Measurements from ENCODE around the gene AQP6. TPM values are rescaled to one million over a fixed set of nuclear protein-coding genes. Genes with fewer than 3 reads are reported as not detected.
"Not testable (repeated sequence)": the region's sequence is repeated elsewhere in the genome, so short reads cannot be mapped to it uniquely, and the experiment has no call there.

The AQP6 gene
- total RNA-seq, 4 donors from 2014 or later, result not detected

- no peaks in the 10 kb centered on the region for H3K27me3 ChIP-seq
- DNase-seq (ENCODE audit: low spot score in 2 of 2), result no peak
- H3K4me3 ChIP-seq, result no peak overlapping the region
- WGBS, result 84% methylated on average over 7 of the region's 7 CpGs
- no peaks in the 10 kb centered on the region for H3K9me3 ChIP-seq
- H3K36me3 ChIP-seq, result no peaks in the 10 kb centered on the region
- H3K27ac ChIP-seq, result no peak overlapping the region
- TF ChIP-seq POLR2A (IDR thresholded peaks at IDR 0.05) (no peak), EP300 (IDR thresholded peaks at IDR 0.05) (no peak), POLR2AphosphoS5 (IDR thresholded peaks at IDR 0.05) (no peak)
- TF ChIP-seq, protein P1, sequence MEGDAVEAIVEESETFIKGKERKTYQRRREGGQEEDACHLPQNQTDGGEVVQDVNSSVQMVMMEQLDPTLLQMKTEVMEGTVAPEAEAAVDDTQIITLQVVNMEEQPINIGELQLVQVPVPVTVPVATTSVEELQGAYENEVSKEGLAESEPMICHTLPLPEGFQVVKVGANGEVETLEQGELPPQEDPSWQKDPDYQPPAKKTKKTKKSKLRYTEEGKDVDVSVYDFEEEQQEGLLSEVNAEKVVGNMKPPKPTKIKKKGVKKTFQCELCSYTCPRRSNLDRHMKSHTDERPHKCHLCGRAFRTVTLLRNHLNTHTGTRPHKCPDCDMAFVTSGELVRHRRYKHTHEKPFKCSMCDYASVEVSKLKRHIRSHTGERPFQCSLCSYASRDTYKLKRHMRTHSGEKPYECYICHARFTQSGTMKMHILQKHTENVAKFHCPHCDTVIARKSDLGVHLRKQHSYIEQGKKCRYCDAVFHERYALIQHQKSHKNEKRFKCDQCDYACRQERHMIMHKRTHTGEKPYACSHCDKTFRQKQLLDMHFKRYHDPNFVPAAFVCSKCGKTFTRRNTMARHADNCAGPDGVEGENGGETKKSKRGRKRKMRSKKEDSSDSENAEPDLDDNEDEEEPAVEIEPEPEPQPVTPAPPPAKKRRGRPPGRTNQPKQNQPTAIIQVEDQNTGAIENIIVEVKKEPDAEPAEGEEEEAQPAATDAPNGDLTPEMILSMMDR (IDR thresholded peaks at IDR 0.05), result no peak
- H3K4me1 ChIP-seq, result peaks cover 11% of the 10 kb centered on the region
Observed at GRCh38 chr12:49982246-49983087, 9.7 kb downstream of the AQP6 start.

DNA sequence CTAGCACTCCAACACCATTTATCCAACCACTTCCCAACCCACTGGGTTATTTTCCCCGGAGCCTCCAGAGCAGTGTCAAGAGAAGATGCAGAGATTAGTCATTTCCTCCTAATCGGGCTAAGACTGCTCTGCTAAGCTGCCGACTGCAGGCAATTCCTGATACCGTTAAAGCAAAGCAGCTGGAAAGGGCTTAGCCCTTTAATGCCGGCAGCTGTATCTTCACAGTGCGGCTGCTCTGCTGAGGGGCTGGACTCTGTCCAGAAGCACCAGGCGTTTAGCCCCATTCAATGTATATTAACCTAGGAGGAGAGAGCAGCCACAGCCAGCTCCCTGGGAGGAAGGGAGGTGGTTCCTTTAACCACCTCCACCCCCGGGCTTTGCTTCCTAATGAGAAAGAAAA lies 11.1 kb downstream of the AQP6 start:
- no peak for DNase-seq (ENCODE audit: low spot score in 2 of 2)
- H3K4me1 ChIP-seq, result peaks cover 11% of the 10 kb centered on the region
- H3K27ac ChIP-seq, result no peak overlapping the region
- H3K27me3 ChIP-seq, result no peaks in the 10 kb centered on the region
- H3K9me3 ChIP-seq, result no peaks in the 10 kb centered on the region
- no peak overlapping the region for H3K4me3 ChIP-seq
- no peaks in the 10 kb centered on the region for H3K36me3 ChIP-seq
- 6% methylated on average over 7 of the region's 8 CpGs for WGBS
- TF ChIP-seq POLR2AphosphoS5 (IDR thresholded peaks at IDR 0.05) (no peak), EP300 (IDR thresholded peaks at IDR 0.05) (no peak), POLR2A (IDR thresholded peaks at IDR 0.05) (no peak)
- TF ChIP-seq, protein P1 (IDR thresholded peaks at IDR 0.05), result no peak

DNA sequence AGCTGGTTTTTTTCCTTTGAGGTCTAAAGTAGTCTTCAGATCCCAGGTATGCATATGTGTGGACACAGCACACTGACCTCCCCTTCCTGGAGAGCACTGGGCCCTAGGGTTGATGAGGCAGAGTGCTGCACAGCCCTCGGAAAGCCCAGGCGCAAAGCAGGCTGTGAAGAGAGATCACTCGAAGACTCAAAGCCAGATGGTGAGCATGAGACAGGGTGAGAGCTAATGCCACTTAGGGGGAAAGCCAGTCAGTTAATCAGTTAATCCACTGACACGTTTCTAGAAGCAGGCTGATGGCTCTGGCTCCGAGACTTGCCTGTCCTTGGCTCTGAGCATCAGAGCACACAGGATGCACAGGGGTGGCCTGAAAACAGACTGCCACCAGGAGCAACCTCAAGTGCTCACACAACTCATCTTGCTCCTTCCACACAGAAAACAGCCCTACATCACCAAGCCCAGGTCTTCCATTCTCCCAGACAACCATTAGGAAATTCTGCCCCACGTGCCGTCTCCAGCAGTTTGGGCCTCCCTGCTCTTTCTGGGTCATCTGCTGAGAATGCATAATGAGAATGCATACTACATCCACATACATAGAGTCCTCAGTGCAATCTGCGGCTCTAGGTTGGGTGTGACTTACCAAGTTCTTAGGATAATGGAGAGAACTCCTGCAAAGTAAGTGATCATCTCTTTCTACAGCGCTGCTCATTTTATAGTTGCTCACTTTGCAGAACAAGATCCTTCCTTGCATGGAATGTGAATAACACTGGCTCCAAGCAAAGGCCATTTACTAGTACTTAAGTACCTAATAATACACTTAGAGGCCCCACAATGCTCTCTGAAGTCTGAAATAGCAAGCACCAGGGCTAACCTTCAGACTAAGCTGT lies 12.0 kb downstream of the AQP6 start:
- Histone ChIP-seq H3K27me3 (no peaks in the 10 kb centered on the region), H3K4me1 (peaks cover 11% of the 10 kb centered on the region), H3K9me3 (no peaks in the 10 kb centered on the region), H3K4me3 (no peak overlapping the region), H3K27ac (no peak overlapping the region), H3K36me3 (no peaks in the 10 kb centered on the region)
- TF ChIP-seq EP300 (IDR thresholded peaks at IDR 0.05), result no peak
- TF ChIP-seq, protein P1 (IDR thresholded peaks at IDR 0.05), result no peak
- TF ChIP-seq POLR2AphosphoS5 (IDR thresholded peaks at IDR 0.05), result no peak
- no peak for TF ChIP-seq POLR2A (IDR thresholded peaks at IDR 0.05)
- DNase-seq (ENCODE audit: low spot score in 2 of 2), result no peak
- 91% methylated on average over 9 of the region's 9 CpGs for WGBS

- DNase-seq (ENCODE audit: low spot score in 2 of 2), result no peak
- Histone ChIP-seq H3K4me3 (no peak overlapping the region), H3K27ac (no peak overlapping the region), H3K4me1 (peaks cover 11% of the 10 kb centered on the region), H3K27me3 (no peaks in the 10 kb centered on the region), H3K9me3 (no peaks in the 10 kb centered on the region), H3K36me3 (peaks cover 3% of the 10 kb centered on the region)
- WGBS, result 95% methylated on average over 5 of the region's 5 CpGs
- TF ChIP-seq, protein P1 (IDR thresholded peaks at IDR 0.05), result no peak
- no peak for TF ChIP-seq POLR2A (IDR thresholded peaks at IDR 0.05)
- no peak for TF ChIP-seq EP300 (IDR thresholded peaks at IDR 0.05)
- no peak for TF ChIP-seq POLR2AphosphoS5 (IDR thresholded peaks at IDR 0.05)
Observed at GRCh38 chr12:49985981-49986380, 13.2 kb downstream of the AQP6 start.

DNA sequence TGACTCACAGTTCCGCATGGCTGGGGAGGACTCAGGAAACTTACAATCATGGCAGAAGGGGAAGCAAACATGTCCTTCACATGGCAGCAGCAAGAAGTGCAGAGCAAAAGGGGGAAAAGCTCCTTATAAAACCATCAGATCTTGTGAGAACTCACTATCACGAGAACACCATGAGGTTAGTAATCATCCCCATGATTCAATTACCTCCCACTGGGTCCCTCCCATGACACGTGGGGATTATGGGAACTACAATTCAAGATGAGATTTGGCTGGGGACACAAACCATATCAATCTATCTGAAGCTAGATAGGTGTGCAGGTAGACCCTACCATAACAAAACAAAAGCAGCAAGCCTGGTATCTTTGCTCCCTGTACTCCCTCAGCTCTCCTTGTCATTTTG lies 13.7 kb downstream of the AQP6 start:
- H3K27ac ChIP-seq; DNase-seq (ENCODE audit: low spot score in 2 of 2); H3K4me3 ChIP-seq; H3K9me3 ChIP-seq; H3K27me3 ChIP-seq; H3K36me3 ChIP-seq: not testable (repeated sequence)
- peaks cover 11% of the 10 kb centered on the region for H3K4me1 ChIP-seq
- 71% methylated on average over 3 of the region's 3 CpGs for WGBS
